HL-60 (cell line): ENCODE measurements around the gene REEP3.

Experiments
- CTCF ChIP-seq: IDR thresholded peaks from one replicate; pipeline ENCODE4 v1.5.1; 2011; ENCODE audit warnings: low read length, control low read depth, inconsistent platforms; ENCODE audit not compliant: insufficient read depth
- GABPA ChIP-seq: IDR thresholded peaks from 2 replicates; pipeline ENCODE4 v1.6.1; 2012; ENCODE audit warnings: low read depth
- POLR2AphosphoS5 ChIP-seq: IDR thresholded peaks from 2 replicates; pipeline ENCODE4 v1.6.1; 2012; ENCODE audit warnings: low read depth
- SPI1 ChIP-seq: IDR thresholded peaks from 2 replicates; pipeline ENCODE4 v1.6.1; 2012; ENCODE audit warnings: low read depth, mild to moderate bottlenecking, borderline replicate concordance
- TF ChIP-seq, protein P1 (sequence below): IDR thresholded peaks from 2 replicates; pipeline ENCODE4 v1.6.1; 2012; ENCODE audit warnings: low read depth; ENCODE audit not compliant: insufficient replicate concordance

GRCh38 chr10:63618552-63618951 lies 97.4 kb downstream of the REEP3 start:
- TF ChIP-seq CTCF, result no peak
- no peak for TF ChIP-seq POLR2AphosphoS5
- TF ChIP-seq GABPA, result no peak
- TF ChIP-seq, protein P1, sequence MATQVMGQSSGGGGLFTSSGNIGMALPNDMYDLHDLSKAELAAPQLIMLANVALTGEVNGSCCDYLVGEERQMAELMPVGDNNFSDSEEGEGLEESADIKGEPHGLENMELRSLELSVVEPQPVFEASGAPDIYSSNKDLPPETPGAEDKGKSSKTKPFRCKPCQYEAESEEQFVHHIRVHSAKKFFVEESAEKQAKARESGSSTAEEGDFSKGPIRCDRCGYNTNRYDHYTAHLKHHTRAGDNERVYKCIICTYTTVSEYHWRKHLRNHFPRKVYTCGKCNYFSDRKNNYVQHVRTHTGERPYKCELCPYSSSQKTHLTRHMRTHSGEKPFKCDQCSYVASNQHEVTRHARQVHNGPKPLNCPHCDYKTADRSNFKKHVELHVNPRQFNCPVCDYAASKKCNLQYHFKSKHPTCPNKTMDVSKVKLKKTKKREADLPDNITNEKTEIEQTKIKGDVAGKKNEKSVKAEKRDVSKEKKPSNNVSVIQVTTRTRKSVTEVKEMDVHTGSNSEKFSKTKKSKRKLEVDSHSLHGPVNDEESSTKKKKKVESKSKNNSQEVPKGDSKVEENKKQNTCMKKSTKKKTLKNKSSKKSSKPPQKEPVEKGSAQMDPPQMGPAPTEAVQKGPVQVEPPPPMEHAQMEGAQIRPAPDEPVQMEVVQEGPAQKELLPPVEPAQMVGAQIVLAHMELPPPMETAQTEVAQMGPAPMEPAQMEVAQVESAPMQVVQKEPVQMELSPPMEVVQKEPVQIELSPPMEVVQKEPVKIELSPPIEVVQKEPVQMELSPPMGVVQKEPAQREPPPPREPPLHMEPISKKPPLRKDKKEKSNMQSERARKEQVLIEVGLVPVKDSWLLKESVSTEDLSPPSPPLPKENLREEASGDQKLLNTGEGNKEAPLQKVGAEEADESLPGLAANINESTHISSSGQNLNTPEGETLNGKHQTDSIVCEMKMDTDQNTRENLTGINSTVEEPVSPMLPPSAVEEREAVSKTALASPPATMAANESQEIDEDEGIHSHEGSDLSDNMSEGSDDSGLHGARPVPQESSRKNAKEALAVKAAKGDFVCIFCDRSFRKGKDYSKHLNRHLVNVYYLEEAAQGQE, result no peak
- TF ChIP-seq SPI1, result no peak
